Natural killer cell (primary cell): Measurements from ENCODE around the gene SHF. TPM values are rescaled to one million over a fixed set of nuclear protein-coding genes. Genes with fewer than 3 reads are reported as not detected.

Experiments used
- ATAC-seq, 3 donors: fragments of 150-1000 bp in 2 of 3; fragments of 200-7000 bp in 1 of 3; cut with Tn5 transposase; 1 replicate in 1 of 3; 2 replicates in 2 of 3; pipeline ENCODE4 v1.10.0; 2021; ENCODE audit warnings: mild to moderate bottlenecking in 2 of 3, moderate library complexity in 2 of 3
- DNase-seq, 2 donors: peaks; one replicate each; pipeline versions ENCODE4 v3.0.0 to v3.0.0-alpha.2; 2013 to 2021; ENCODE audit warnings: mixed read lengths in 1 of 2
- H3K27ac ChIP-seq: one replicate; pipeline ENCODE4 v1.5.1; 2013; ENCODE audit warnings: mild to moderate bottlenecking, low read length
- H3K27me3 ChIP-seq: one replicate; pipeline ENCODE4 v1.6.1; 2013; ENCODE audit warnings: low read length; ENCODE audit not compliant: control insufficient read depth, insufficient read depth
- H3K36me3 ChIP-seq: one replicate; pipeline ENCODE4 v1.6.1; 2013; ENCODE audit warnings: low read length; ENCODE audit not compliant: control insufficient read depth, insufficient read depth
- H3K4me1 ChIP-seq: one replicate; pipeline ENCODE4 v1.6.1; 2013; ENCODE audit warnings: low read length; ENCODE audit not compliant: control insufficient read depth, insufficient read depth
- H3K4me3 ChIP-seq: one replicate; pipeline ENCODE4 v1.5.1; 2013; ENCODE audit warnings: low read length
- H3K9me3 ChIP-seq: one replicate; pipeline ENCODE4 v1.6.1; 2013; ENCODE audit warnings: low read length; ENCODE audit not compliant: control insufficient read depth, insufficient read depth
- H3K27ac Mint-ChIP-seq, 2 donors: one replicate each; pipeline ENCODE4 v1.8.0; 2022; ENCODE audit warnings: mild to moderate bottlenecking in 2 of 2, mixed read lengths in 2 of 2, moderate library complexity in 1 of 2
- H3K27me3 Mint-ChIP-seq, 2 donors: one replicate each; pipeline ENCODE4 v1.8.0; 2022; ENCODE audit warnings: low read depth in 2 of 2, mixed read lengths in 2 of 2
- H3K36me3 Mint-ChIP-seq: one replicate; pipeline ENCODE4 v1.8.0; 2022; ENCODE audit warnings: mixed read lengths
- H3K4me1 Mint-ChIP-seq, 2 donors: one replicate each; pipeline ENCODE4 v1.8.0; 2022; ENCODE audit warnings: mixed read lengths in 2 of 2
- H3K4me3 Mint-ChIP-seq: one replicate; pipeline ENCODE4 v1.8.0; 2022; ENCODE audit warnings: mild to moderate bottlenecking, moderate library complexity, mixed read lengths
- H3K9me3 Mint-ChIP-seq, 2 donors: one replicate each; pipeline ENCODE4 v1.8.0; 2022; ENCODE audit warnings: mixed read lengths in 2 of 2
- CTCF ChIP-seq: fragments of 200-600 bp; IDR thresholded peaks from one replicate; pipeline ENCODE4 v1.8.0; 2022; ENCODE audit warnings: antibody characterized with exemption
- WGBS: methylation state at CpG from one replicate; pipeline ENCODE4 v1.1.7; 2013; ENCODE audit warnings: missing lambda C conversion rate; ENCODE audit not compliant: insufficient coverage; 5-methylcytosine and 5-hydroxymethylcytosine counted together
- intact Hi-C: fragments of 100-400 bp; cut with micrococcal nuclease; formaldehyde crosslinking; loops from one replicate; pipeline ENCODE4 v1.14.2; 2022
- total RNA-seq, 4 donors: library from RNA; stranded (reverse); fragments of 120-200 nt in 1 of 4; gene quantifications; one replicate each; pipeline versions ENCODE4 v1.2.3 to v1.2.4, GENCODE V29; 2013 to 2022

The SHF gene
- total RNA-seq, 3 donors from 2014 or later (not counting 1 experiment from before 2014, with no cell fraction given), result 0.94 to 2.4 (median 1.7) TPM

GRCh38 chr15:45221967-45222366 is 34.2 kb upstream of the SHF start:
- no peaks in the 10 kb centered on the region for H3K9me3 Mint-ChIP-seq
- no peaks in the 10 kb centered on the region for H3K9me3 ChIP-seq
- WGBS, result 79% methylated on average over 4 of the region's 4 CpGs
- DNase-seq (no peak), ATAC-seq (no peak)
- no peak for TF ChIP-seq CTCF
- H3K27me3 ChIP-seq, result peaks cover 4% of the 10 kb centered on the region
- peaks cover 29 to 46% of the 10 kb centered on the region in 2 donors for H3K27me3 Mint-ChIP-seq
- H3K36me3 ChIP-seq, result no peaks in the 10 kb centered on the region
- H3K27ac Mint-ChIP-seq, result no peak overlapping the region
- no peak overlapping the region for H3K27ac ChIP-seq
- no peaks in the 10 kb centered on the region for H3K4me1 ChIP-seq
- H3K4me1 Mint-ChIP-seq, result no peaks in the 10 kb centered on the region
- no peak overlapping the region for H3K4me3 ChIP-seq
- intact Hi-C loops, result no loop called here
- no peaks in the 10 kb centered on the region for H3K36me3 Mint-ChIP-seq
- no peak overlapping the region for H3K4me3 Mint-ChIP-seq

GRCh38 chr15:45221053-45221599 is 33.4 kb upstream of the SHF start:
- H3K27ac ChIP-seq, result no peak overlapping the region
- ATAC-seq (no peak), DNase-seq (no peak)
- H3K4me1 Mint-ChIP-seq, result no peaks in the 10 kb centered on the region
- H3K4me1 ChIP-seq, result no peaks in the 10 kb centered on the region
- peaks cover 24 to 46% of the 10 kb centered on the region in 2 donors for H3K27me3 Mint-ChIP-seq
- no peak overlapping the region for H3K4me3 ChIP-seq
- H3K27me3 ChIP-seq, result peaks cover 4% of the 10 kb centered on the region
- no peaks in the 10 kb centered on the region for H3K9me3 Mint-ChIP-seq
- H3K27ac Mint-ChIP-seq, result no peak overlapping the region
- H3K4me3 Mint-ChIP-seq, result no peak overlapping the region
- intact Hi-C loops, result no loop called here
- H3K36me3 ChIP-seq, result no peaks in the 10 kb centered on the region
- no peaks in the 10 kb centered on the region for H3K36me3 Mint-ChIP-seq
- TF ChIP-seq CTCF, result no peak
- 93% methylated on average over 2 of the region's 2 CpGs for WGBS
- no peaks in the 10 kb centered on the region for H3K9me3 ChIP-seq

GRCh38 chr15:45212493-45212892 is 24.7 kb upstream of the SHF start:
- no CpG with 5 or more reads among the region's 1 CpG for WGBS

More at GRCh38 chr15:45212493-45212892, 24.7 kb upstream of the SHF start:
- H3K36me3 ChIP-seq, result no peaks in the 10 kb centered on the region
- no peak for ATAC-seq
- H3K4me1 ChIP-seq, result no peaks in the 10 kb centered on the region
- intact Hi-C loops, result no loop called here
- H3K4me3 ChIP-seq, result no peak overlapping the region
- H3K27me3 ChIP-seq, result peaks cover 2% of the 10 kb centered on the region
- no peak for TF ChIP-seq CTCF
- Mint-ChIP-seq H3K4me3 (no peak overlapping the region), H3K9me3 (no peaks in the 10 kb centered on the region), H3K36me3 (no peaks in the 10 kb centered on the region), H3K4me1 (no peaks in the 10 kb centered on the region), H3K27ac (no peak overlapping the region), H3K27me3 (peaks cover 10 to 13% of the 10 kb centered on the region in 2 donors)
- DNase-seq, result no peak
- H3K27ac ChIP-seq, result no peak overlapping the region
- H3K9me3 ChIP-seq, result no peaks in the 10 kb centered on the region
